LNCAP (cell line): Measurements from ENCODE around the gene AFF2.

Experiments used
- TF ChIP-seq, protein P1 (sequence below): fragments of 450-650 bp; IDR thresholded peaks from 2 replicates; pipeline ENCODE4 v1.5.1; 2017; ENCODE audit warnings: mild to moderate bottlenecking

The AFF2 gene

DNA sequence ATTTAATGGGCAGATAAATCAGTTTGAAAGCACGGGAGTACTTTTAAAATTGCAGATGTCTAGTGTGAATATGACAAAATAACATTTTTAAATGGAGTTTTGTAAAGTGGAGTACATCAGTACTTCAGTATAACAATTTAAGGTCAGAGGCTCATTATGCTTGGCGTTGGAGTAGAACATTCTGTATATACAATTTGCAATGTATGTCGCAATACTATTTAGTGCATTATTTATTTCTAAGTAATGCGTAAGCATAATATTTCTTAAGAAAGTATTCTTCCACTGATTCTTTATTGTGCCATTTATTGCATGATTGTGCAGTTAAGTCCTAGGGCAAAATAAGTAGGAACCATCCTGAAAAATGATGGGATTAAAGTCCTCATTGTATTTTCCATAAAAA, 461.6 kb downstream of the AFF2 start:
- TF ChIP-seq, protein P1, sequence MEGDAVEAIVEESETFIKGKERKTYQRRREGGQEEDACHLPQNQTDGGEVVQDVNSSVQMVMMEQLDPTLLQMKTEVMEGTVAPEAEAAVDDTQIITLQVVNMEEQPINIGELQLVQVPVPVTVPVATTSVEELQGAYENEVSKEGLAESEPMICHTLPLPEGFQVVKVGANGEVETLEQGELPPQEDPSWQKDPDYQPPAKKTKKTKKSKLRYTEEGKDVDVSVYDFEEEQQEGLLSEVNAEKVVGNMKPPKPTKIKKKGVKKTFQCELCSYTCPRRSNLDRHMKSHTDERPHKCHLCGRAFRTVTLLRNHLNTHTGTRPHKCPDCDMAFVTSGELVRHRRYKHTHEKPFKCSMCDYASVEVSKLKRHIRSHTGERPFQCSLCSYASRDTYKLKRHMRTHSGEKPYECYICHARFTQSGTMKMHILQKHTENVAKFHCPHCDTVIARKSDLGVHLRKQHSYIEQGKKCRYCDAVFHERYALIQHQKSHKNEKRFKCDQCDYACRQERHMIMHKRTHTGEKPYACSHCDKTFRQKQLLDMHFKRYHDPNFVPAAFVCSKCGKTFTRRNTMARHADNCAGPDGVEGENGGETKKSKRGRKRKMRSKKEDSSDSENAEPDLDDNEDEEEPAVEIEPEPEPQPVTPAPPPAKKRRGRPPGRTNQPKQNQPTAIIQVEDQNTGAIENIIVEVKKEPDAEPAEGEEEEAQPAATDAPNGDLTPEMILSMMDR, result no peak

DNA sequence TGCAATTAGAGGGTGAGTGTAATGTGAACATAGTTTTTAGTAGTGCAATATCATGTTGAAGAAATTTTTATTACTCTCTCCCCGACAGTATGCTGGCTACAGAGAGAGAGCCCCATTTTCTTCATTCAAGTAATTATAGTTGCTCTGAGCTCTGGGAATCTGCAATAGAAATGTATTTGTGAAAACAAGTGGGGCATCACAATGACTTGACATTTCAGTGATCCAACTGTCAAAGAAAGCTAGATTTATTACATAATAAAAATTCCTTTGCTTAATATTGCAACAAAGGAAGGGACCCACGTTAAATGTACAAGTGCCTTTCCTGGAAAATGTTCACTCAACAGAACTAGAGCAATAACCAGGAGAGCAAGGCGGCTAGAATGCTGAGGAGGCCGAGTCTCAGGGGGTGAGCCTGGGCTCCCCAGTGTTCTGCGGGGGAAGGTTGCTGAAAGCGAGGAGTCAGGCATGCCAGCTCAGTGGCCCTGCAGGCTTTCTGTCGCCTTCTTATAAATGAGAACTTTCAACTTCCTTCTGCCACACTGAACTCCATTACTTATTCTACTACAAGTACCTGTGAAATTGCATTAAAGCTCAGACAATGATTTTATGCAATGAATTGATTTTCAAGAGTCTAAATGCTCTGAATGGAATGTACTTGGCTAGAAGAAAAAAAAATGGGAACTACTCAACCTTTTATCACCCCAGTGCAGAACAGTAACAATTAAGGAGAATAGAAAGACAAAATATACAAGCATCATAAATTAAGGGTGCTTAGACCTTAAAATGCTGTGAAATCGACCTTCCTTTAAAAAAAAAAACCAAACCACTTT, 476.4 kb downstream of the AFF2 start:
- TF ChIP-seq, protein P1, result no peak

DNA sequence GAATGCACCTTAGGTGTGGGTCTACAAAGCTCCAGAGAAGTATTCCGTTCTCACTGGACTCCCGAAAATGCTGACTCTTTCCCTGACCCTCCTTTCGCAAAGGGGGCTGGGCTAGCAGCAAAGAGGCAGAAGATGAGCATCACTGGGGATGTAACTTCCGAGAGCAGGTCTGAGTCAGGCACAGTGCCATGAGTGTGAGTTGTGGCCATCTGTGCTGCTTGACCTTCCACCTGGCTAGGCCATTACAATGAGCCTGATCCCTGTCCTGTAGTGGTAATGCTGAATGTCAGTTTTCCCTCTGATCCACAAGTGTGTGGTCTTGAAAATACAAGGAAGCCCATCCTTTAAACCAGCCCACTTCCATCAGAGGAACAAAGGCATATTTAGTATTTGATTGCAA, 479.4 kb downstream of the AFF2 start:
- TF ChIP-seq, protein P1, result no peak

DNA sequence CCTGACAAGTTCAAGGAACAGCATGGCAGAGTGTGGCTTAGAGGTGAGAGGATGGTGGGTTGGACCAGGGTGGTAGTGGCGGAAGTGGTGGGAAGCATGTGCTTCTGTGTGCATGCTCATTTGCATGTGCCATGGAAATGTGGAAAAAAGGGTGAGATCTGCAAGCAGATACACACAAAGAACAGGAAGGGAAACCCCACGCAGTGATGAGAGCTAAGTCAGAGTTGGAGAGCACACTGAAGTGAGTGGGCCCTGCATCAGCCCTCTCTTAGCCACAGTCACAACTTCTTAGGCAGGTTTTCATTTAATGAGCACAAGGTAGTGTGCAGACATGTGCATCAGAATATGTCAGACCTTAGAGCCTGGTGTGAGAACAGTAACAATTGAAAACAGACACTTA, 483.8 kb downstream of the AFF2 start:
- TF ChIP-seq, protein P1, result no peak

DNA sequence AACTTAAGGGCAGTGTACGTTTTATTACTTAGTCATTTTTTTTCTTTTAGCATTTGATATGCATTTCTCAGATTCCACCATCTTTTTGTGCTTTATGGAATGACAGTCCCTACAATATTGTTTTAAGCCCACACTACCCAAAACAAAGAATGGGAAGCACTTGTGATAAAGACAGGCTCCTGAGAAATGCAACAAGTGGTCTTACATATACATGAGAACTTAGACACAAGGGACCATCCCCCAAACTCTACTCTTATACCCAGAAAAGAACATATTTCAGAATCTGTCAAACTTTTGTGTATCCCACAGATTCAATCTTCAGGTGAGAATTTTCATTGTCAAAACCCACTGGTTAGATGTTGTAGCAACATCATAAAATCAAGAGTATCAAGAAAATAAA, 491.1 kb downstream of the AFF2 start:
- TF ChIP-seq, protein P1, result no peak

DNA sequence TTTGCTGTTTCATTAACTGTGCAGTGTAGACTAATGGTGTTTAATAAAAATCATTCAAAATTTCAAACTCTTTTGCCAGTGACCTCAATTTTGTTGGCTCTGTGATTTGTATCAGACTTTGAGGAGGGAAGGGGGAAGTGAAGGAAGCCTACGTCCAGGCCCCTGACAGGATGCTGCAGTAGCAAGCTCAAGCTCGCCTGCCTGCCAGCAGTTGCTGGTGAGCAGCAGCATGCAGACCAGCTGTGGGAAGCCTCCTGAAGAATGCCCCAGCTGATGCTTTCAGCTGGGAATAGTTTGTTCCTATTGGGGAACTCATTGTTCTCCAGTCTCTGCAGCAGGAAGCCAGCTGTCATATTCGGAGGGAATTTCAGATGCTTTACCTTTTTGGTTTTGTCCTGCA, 495.2 kb downstream of the AFF2 start:
- TF ChIP-seq, protein P1, result no peak

DNA sequence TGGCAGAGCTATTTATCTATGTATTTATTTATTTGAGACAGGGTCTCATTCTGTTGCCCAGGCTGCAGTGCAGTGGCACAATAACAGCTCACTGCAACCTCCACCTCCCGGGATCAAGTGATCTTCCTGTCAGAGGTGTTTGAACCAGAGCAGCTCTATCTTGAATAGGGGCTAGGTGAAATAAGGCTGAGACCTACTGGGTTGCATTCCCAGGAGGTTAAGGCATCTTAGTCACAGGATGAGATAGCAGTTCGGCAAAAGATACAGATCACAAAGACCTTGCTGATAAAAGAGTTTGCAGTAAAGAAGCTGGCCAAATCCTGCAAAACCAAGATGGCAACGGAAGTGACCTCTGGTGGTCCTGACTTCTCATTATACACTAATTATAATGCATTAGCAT, 501.9 kb downstream of the AFF2 start:
- TF ChIP-seq, protein P1, result no peak
